GM19438 (cell line): ENCODE data around the gene KLRC2.
"Not testable (repeated sequence)": the region's sequence is repeated elsewhere in the genome, so short reads cannot be mapped to it uniquely, and the experiment has no call there.

Source experiments
- ATAC-seq: cut with Tn5 transposase; IDR thresholded peaks from one replicate; pipeline ENCODE4 v1.9.1; 2021; ENCODE audit warnings: low read depth; ENCODE audit not compliant: unreplicated experiment

Gene KLRC2

DNA sequence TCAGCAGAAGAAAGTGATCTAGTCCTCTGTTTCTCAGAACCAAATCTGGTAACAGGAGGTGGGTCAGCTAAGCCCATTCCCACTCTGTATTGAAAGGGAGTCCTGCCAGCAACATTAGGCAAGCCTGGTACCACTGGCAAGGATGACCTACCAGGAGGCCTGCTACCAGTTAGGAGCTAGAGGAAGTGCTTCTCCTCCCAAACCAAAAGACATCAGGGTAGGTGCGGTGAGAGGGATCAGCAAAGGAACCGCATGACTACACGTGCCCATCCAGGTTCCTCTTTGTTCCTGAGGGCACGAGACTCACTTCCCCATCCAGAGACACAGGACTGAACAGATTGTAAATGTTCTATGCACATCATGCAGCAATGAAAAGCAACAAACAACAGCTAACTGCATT is 29.1 kb downstream of the KLRC2 start:
- ATAC-seq = no peak

DNA sequence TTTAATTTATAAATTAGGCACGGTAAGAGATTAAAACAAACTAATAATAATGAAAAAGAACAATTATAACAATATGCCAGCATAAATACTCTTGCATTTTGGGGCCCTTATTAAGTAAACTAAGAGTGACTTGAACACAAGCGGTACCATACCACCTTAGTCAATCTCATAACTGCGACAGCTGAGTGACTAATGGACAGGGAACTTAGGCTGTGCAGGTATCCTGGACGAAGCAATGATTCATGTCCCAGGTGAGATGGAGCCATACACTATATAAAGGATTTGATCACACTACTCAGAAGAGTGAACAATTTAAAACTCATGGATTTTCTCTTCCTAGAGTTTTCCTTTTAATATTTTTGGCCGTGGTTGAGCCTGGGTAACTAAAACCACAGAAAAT is 30.5 kb downstream of the KLRC2 start:
- no peak for ATAC-seq

DNA sequence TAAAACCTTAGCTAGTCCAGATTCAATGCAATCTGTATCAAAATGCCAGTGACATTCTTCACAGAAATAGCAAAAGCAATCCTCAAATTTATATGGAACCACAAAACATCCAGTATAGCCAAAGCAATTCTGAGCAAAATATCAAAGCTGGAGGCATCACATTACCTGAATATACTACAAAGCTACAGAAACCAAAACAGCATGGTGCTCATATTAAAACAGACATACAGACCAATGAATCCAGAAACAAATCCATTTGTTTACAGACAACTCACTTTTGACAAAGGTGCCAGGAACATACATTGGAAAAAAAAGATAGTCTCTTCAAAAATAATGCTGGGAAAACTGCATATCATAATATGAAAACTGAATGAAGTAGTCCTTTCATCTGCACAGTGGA is 31.0 kb downstream of the KLRC2 start:
- ATAC-seq = no peak

DNA sequence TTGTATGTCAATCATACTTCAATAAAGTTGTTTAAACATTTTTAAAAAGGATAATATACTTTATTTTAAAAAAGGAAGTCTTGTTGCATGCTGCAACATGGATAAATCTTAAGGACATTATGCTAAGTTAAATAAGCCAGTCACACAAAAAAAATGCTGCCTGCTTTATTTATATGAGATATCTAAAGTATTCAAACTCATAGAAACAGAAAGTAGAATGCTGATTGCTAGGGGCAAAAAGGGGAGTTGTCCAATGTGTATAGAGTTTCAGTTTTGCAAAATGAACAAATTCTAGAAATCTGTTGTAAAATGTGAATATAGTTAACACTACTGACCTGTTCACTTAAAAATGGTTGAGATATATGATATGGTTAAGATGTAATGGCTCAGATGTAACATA is 35.0 kb downstream of the KLRC2 start:
- ATAC-seq = no peak

DNA sequence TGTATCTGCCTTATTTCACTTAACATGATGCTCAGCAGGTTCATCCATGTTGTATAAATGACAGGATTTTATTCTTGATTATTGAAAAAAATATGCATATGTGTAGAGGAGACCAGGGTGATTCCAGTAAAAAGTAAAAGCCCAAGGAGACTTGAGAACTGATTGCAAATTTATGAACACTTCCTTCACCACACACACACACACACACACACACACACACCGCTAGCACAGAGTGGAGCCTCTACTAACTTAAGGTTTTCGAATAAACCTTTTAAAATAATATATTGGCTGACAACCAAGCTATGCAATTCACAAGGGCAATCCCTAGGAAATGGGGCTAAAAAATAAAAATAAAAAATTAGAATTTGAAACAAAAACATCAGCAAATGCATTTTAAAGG is 37.6 kb downstream of the KLRC2 start:
- no peak for ATAC-seq

DNA sequence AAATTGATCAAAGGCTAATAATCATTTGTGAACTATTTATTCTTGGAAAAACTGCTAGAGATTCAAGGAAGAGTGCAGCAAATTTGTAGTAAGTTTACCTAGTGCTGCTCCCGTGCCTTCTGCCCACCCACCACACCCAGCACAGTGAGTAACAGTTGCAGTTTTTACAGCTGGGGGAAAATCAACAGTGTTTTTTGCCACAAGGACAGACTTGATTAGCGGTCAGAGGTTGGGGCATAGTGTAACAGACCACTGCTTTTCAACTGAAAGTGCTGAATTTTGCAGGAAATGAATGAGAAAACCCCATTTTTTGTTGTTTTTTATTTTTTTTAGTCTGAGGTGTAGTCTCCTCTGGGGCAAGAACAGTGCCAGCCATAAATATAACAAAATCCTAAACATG is 38.5 kb downstream of the KLRC2 start:
- no peak for ATAC-seq

DNA sequence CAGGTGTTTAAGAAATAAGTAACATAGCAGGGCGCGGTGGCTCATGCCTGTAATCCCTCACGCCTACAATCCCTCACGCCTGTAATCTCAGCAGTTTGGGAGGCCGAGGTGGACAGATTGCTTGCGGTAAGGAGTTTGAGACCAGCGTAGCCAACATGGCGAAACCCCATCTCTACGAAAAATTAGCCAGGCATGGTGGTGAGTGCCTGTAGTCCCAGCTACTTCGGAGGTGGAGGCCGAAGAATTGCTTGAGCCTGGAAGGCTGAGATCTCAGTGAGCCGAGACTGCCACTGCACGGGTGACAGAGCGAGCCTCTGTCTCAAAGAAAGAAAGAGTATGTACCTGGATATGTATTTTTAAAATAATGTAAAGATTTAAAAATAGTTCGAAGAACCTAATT is 39.6 kb downstream of the KLRC2 start:
- not testable (repeated sequence) for ATAC-seq

DNA sequence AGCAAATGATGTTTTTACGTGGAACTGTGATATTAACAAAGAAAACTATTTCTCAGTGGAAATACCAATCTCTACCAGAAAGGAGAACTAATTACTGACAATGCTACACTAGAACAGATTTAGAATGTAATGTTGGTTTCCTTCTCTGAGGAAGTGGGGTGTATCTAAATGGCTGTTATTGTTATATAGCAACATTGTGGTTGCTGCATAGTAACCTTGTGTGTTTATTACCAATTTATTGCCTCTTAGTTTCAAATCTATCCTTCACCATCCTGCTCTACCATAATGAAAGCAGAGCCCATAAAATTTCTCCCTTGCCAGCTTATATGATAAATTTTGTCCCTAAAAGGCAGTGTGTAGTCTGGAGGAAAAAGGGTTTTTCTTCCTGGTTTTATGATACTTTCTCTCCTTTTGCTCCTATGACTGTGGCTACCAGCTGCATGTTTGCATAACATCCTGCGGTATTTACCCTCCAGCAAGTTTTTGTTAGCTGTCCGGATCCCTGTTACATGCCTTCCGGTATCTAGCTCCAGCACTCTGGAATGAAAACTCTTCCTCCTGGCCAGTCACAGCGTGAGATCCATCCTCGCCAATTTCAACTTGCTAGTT is 40.3 kb downstream of the KLRC2 start:
- ATAC-seq = peak; percentile 62

DNA sequence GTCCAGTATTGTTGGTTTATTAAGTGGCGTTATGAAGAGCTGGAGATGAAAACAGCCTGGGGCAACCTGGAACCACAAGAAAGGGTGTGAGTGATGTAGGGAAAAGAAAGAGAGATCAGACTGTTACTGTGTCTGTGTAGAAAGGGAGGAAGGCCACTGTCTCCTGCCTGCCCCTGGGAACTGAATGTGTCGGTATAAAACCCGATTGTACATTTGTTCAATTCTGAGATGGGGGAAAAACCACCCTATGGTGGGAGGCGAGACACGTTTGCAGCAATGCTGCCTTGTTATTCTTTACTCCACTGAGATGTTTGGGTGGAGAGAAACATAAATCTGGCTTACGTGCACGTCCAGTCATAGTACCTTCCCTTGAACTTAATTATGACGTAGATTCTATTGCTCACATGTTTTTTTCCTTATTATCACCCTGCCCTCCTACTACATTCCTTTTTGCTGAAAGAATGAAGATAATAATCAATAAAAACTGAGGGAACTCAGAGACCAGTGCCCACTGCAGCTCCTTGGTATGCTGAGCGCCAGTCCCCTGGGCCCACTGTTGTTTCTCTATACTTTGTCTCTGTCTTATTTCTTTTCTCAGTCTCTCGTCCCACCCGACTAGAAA is 41.2 kb downstream of the KLRC2 start:
- not testable (repeated sequence) for ATAC-seq

DNA sequence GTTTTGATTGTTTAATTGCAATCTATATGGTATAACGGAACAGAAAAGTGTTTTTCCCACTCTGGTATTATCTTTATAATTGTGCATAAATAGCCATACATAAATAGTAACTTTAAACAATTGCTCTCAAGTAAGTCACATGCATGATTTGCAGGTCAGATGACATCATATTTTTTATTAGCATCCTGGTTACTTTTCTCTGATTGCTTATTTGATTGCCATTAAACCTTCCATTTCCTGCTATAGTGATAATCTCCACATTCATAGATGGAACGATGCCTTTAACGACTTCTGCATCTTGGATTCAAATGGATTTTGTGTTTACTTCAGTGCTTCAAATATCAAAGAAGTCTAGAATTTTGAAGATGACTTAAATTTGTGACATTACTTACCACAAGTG is 42.5 kb downstream of the KLRC2 start:
- ATAC-seq = no peak

DNA sequence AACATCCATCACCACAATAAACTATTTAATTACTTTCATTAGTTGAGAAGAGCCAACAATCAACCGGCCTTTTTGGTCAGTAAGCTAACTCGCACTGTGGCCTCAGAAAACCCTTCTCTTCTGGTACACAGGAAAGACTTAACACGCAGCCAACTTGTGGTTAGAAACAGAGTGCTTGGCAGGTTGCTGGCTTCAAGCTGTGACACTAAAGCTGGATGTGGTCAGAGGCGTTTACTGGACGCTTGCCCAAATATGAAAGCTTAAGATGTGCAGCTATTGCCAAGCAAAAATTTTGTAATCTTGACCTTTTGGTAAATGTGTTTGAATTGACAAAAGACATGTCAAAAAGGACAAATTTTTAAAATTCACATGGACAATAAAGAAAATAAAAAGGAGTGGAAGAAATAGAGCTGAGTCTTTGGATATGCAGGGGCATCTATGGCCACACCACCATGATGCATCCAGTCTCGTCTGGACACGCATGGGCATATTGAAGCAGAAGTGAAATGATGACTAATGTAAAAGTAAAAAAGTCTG is 43.3 kb downstream of the KLRC2 start:
- peak; percentile 66 for ATAC-seq

DNA sequence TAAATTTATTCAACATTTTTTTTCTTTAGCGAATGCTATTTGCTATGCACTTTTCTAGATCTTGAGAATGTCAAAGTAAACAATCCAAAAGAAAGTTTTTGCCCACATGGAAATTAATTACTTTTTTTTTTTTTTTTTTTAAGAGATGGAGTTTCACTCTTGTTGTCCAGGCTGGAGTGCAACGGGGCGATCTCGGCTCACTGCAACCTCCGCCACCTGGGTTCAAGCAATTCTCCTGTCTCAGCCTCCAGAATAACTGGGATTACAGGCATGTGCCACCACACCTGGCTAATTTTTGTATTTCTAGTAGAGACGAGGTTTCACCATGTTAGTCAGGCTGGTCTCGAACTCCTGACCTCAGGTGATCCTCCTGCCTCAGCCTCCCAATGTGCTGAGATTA is 44.8 kb downstream of the KLRC2 start:
- not testable (repeated sequence) for ATAC-seq

DNA sequence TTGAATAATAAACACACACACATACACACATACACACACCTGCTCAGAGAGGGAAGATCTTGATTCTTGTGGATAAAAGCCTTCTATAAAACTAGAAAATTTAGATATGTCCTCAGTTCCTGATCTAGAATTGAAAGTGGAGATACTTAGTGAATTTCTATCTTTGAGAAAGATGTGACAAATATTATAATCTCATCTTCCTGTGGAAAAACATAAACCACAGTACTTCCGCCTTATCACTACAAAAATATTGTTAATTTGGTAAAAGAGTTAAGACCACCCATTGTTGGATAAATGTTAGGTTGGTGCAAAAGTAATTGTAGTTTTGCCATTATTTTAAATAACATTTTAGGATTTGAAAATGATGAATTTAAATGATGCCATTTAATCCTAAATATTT is 45.9 kb downstream of the KLRC2 start, which contains the start of gene KLRK1:
Gene KLRK1, minus strand, starts transcription at position 138 of the 400 bp plus-strand sequence. CDS start 1,231 bp downstream, outside the sequence.
- ATAC-seq = no peak

DNA sequence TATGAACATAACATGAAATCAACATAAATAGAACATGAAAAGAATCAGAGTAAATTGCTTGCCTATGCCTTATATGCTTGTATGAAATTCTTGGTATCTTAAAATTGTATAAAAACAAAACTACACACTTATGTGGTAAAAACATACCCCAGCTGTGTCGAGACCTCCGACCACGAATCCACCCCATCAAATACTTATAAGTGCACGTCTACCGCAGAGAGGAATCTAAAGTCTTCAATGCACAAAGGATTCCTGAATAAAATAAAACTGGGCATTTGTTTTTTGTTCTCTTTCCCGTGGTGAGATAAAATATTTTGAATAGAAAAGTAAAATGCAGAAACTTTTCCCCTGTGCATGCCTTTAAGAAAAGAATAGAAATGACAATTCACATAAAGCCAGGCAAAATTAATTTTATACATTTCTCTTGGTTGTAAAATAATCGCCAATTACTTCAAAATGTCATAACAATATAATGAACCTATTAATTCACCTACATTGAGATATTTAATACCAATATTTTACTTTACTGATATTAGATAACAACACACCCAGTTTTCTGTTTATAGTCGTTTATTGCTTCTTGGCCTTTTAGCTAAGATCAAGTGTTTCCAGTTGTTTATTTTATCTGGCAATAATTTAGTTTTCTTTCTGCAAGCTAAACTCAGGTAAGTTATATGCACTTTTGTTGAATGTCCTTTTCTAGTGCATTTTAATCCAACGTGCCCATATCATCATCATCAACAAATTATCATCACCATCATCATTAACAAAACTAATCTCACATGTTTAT is 47.0 kb downstream of the KLRC2 start:
- ATAC-seq = no peak

DNA sequence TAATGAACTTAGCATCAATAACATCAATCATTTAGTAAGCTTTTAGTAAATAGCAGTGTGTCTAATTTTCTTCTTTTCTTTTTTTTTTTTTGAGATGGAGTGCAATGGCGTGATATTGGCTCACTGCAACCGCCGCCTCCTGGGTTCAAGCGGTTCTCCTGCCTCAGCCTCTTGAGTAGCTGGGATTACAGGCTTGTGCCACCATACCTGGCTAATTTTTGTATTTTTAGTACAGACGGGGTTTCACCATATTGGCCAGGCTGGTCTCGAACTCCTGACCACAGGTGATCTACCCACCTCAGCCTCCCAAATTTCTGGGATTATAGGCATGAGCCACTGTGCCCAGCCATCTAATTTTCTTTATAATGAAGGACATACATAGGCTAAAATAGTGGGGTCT is 48.3 kb downstream of the KLRC2 start:
- not testable (repeated sequence) for ATAC-seq

DNA sequence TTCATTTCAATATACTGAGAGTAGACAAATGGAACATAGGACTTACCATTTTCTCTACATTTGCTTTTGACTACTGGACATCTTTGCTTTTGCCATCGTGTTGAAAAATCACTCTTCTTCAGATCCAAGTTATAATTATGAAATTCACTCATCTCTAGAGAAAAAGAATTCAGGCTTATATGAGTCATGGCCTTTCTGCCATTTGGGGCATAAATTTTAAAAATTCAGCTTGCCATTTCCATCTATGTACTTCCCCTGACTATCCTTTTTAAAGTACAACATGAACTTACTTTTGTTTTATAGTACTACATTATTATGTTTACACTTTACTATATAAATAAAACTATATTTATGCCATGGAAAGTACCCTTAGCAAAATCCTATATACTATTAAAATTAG is 49.0 kb downstream of the KLRC2 start:
- no peak for ATAC-seq

DNA sequence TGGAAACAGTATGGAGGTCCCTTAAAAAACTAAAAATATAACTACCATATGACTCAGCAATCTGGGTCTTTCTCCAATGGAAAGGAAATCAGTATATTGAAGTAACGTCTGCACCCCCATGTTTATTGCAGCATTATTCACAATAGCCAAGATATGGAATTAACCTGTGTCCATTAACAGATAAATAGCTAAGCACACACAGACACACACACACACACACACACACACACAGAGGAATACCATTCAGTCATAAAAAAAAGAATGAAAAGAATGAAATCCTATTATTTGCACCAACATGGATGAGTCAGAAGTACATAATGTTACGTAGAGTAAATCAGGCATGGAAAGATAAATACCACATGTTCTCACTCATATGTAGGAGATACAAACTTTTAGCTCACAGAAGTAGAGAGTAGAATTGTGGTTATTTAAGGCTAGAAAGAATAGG is 50.6 kb downstream of the KLRC2 start:
- no peak for ATAC-seq

DNA sequence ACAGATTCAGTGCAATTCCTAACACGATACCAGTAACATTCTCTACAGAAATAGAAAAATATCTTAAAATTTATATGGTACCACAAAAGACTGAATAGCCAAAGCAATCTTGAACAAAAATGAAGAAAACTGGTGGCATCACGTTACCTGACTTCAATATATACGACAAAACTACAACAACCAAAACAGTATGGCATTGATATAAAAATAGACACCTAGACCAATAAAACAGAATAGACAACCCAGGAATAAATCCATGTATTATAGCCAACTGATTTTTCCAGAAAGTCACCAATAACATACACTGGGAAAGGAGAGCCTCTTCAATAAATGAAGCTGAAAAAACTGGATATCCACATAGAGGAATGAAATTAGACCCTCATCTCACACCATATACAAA is 51.6 kb downstream of the KLRC2 start:
- ATAC-seq = no peak

DNA sequence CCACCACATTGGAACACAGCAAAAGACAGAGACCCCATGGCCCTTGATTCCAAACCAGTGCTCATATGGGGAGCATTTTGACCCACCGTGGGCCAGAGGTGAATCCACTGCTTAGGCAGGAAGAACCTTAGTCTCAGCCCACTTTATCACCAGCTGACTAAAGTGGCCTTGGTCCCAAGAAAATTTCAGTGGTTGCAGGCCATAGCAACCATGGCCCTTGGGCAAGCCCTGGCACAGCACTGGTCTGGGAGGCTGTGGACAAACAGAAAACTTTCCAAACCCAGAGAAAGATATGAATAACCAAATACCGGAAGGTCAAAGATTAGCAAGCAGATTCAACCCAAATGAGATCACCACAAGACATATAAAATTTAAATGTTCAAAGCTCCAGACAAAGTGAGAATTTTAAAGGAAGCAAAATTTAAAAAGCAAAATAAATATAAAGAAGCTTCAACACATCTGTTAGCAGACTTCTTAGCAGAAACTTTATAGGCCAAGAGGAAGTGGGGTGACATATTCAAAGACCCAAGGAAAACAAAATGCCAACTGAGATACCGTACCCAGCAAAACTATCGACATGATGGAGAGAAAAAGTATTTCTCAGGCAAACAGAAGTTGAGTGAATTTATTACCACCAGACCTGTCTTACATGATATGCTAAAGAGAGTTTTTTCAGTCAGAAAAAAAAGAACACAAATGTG is 53.7 kb downstream of the KLRC2 start:
- ATAC-seq = no peak
